MM.1S (cell line): ENCODE data around the gene ALKBH3.
A peak's percentile ranks its signal among the peaks of the same experiment; 100 is the strongest.

Experiments used
- DNase-seq: peaks from one replicate; pipeline ENCODE4 v3.0.0-alpha.2; 2015
- H2AFZ ChIP-seq: fragments of 300-600 bp; sonication (generic); 2 replicates; pipeline ENCODE4 v1.6.0; 2016; ENCODE audit warnings: antibody characterized with exemption, low read length
- H3F3A ChIP-seq: fragments of 300-600 bp; sonication (generic); 2 replicates; pipeline ENCODE4 v1.6.1; 2016; ENCODE audit warnings: mild to moderate bottlenecking, antibody characterized with exemption, low read length, moderate library complexity, mixed read lengths; ENCODE audit not compliant: insufficient read depth
- H3K27ac ChIP-seq: fragments of 300-600 bp; sonication (generic); 2 replicates; pipeline ENCODE4 v1.5.1; 2016; ENCODE audit warnings: mild to moderate bottlenecking, low read length
- H3K27me3 ChIP-seq: fragments of 300-600 bp; sonication (generic); replicated peaks from 2 replicates; pipeline ENCODE4 v1.6.0; 2016; ENCODE audit warnings: low read length; ENCODE audit not compliant: insufficient read depth
- H3K36me3 ChIP-seq: fragments of 300-600 bp; sonication (generic); replicated peaks from 2 replicates; pipeline ENCODE4 v1.6.1; 2016; ENCODE audit warnings: mild to moderate bottlenecking, low read length, mixed read lengths; ENCODE audit not compliant: insufficient read depth
- H3K4me1 ChIP-seq: fragments of 300-600 bp; sonication (generic); 2 replicates; pipeline ENCODE4 v1.6.1; 2016; ENCODE audit warnings: low read length, mixed read lengths
- H3K4me2 ChIP-seq: fragments of 300-600 bp; sonication (generic); 2 replicates; pipeline ENCODE4 v1.6.0; 2016; ENCODE audit warnings: low read depth, low read length
- H3K4me3 ChIP-seq: fragments of 300-600 bp; sonication (generic); 2 replicates; pipeline ENCODE4 v1.5.1; 2016; ENCODE audit warnings: low read length, mixed read lengths
- H3K79me2 ChIP-seq: fragments of 300-600 bp; sonication (generic); 2 replicates; pipeline ENCODE4 v1.6.1; 2016; ENCODE audit warnings: mixed run types, low read length, mixed read lengths
- H3K9ac ChIP-seq: fragments of 300-600 bp; sonication (generic); 2 replicates; pipeline ENCODE4 v1.6.1; 2016; ENCODE audit warnings: low read length, mixed read lengths
- H3K9me2 ChIP-seq: fragments of 300-600 bp; sonication (generic); replicated peaks from 2 replicates; pipeline ENCODE4 v1.6.1; 2016; ENCODE audit warnings: mild to moderate bottlenecking, low read length, mixed read lengths; ENCODE audit not compliant: insufficient read depth
- H3K9me3 ChIP-seq: fragments of 300-600 bp; sonication (generic); replicated peaks from 2 replicates; pipeline ENCODE4 v1.6.1; 2016; ENCODE audit warnings: mild to moderate bottlenecking, low read length, mixed read lengths; ENCODE audit not compliant: insufficient read depth
- H4K20me1 ChIP-seq: fragments of 300-600 bp; sonication (generic); 2 replicates; pipeline ENCODE4 v1.6.1; 2016; ENCODE audit warnings: mild to moderate bottlenecking, low read length, moderate library complexity, mixed read lengths; ENCODE audit not compliant: insufficient read depth
- CTCF ChIP-seq: fragments of 300-600 bp; sonication (generic); IDR thresholded peaks from 2 replicates; pipeline ENCODE4 v1.5.1; 2016; ENCODE audit warnings: antibody characterized with exemption, low read length, mixed read lengths
- EZH2 ChIP-seq: fragments of 300-600 bp; sonication (generic); optimal IDR thresholded peaks from 2 replicates; pipeline ENCODE3; 2017; ENCODE audit warnings: low read depth, mild to moderate bottlenecking, antibody characterized with exemption, low read length, mixed read lengths
- EZH2phosphoT487 ChIP-seq: fragments of 300-600 bp; sonication (generic); IDR thresholded peaks from 2 replicates; pipeline ENCODE4 v1.6.1; 2018; ENCODE audit warnings: antibody characterized with exemption, low read length

Gene ALKBH3

DNA sequence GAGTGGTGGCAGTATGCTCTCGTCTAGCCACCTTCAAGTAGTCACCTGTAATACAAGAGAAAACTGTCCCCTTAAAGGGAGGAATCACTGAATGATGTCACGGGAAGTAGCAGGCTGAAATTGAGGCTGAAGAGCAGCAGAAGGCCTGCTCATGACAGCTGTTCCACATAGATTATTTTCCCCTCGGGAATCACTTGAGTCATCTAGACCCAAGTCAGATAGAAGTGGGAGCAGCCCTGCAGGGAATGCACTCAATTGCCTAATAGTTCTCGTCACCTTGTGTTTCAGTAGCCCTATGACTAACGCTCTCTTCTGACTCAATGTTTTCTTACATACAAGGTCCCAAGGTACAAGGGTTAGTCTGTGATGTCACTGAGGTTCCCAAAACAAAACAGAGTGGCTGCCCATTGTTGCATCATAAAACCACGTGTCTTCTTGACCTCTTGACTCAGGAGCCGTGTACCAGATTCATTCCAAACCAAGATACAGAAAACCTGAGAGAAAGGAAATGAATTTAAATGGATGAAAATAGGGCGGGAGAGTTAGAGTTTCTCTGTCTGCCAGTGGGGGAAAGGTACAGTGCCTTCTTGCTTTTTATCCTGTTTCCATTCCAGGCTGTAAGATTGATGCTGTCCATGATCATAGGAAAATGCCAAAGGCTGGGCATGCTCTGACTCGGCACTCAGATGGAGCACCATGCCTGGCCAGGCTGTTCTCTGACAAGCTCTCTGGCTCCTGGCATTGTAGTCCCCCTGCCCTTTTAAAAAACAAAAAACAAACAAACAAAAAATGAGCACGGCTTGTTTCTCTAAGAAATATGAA, 40.2 kb downstream of the ALKBH3 start:
- DNase-seq: peak; percentile 34
- peaks cover 49% of the 10 kb centered on the region for H3K4me1 ChIP-seq

DNA sequence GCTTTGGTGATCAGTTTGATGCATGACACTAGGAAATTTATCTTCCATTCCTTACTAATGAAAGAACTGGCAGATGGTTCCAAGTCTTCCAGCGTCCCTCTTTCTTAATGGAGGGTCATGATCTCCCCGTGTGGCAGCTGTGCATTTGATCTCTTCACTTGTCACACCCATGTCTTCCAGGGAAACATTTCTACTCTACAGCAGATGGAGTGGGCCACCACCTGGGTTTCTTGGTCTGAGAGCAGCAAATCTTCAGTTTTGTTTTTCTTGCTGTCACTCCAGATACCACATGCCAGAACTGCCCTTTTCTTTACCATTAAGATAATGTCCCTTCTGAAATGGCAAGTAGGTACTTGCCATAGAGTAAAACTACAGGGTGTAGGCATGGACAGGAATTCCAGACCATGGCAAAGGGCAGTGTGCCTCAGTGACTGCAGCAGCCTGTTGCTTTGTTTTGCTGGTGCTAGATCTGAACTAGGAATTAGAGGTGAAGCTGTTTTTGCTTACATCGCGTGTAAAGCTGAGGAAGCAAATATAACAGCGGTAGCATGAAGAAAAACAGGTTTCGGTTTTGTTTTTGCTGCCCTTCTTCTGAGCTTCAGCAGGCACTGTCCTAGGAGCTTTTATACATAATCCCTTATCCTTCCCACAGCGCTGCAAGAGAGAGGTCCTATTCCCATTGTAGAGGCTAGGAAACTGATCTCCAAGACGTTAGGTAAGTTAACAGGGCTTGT, 41.1 kb downstream of the ALKBH3 start:
- peaks cover 49% of the 10 kb centered on the region for H3K4me1 ChIP-seq
- no peaks in the 10 kb centered on the region; the same call in 1 of the 2 replicates for H3K36me3 ChIP-seq
- no peaks in the 10 kb centered on the region for H4K20me1 ChIP-seq
- peaks cover 2% of the 10 kb centered on the region; the same call in 1 of the 2 replicates for H3K79me2 ChIP-seq
- peak overlapping the region; percentile 70 for H3K4me3 ChIP-seq
- peak overlapping the region; percentile 95 for H3K27ac ChIP-seq
- no peaks in the 10 kb centered on the region for H3K9me3 ChIP-seq
- peak overlapping the region; percentile 62 for H3K9ac ChIP-seq
- H3F3A ChIP-seq: peaks cover 35% of the 10 kb centered on the region
- no peak for TF ChIP-seq CTCF
- TF ChIP-seq EZH2: no peak
- no peak for TF ChIP-seq EZH2phosphoT487
- no peaks in the 10 kb centered on the region for H3K9me2 ChIP-seq
- peak; percentile 87 for DNase-seq
- peak overlapping the region; percentile 95 for H3K4me2 ChIP-seq
- H3K27me3 ChIP-seq: no peaks in the 10 kb centered on the region
- peak overlapping the region; percentile 52 for H2AFZ ChIP-seq

More for the DNA sequence above, 40.2 kb downstream of the ALKBH3 start:
- Histone ChIP-seq H4K20me1 (no peaks in the 10 kb centered on the region), H2AFZ (no peak overlapping the region; the same call in 1 of the 2 replicates), H3K36me3 (no peaks in the 10 kb centered on the region; the same call in 1 of the 2 replicates), H3K27ac (peak overlapping the region; percentile 95), H3K79me2 (peaks cover 4% of the 10 kb centered on the region; the same call in 1 of the 2 replicates), H3K4me2 (peak overlapping the region; percentile 95), H3K4me3 (peak overlapping the region; percentile 70), H3F3A (peaks cover 35% of the 10 kb centered on the region), H3K27me3 (no peaks in the 10 kb centered on the region), H3K9me2 (no peaks in the 10 kb centered on the region), H3K9ac (peak overlapping the region; percentile 62), H3K9me3 (no peaks in the 10 kb centered on the region)
- TF ChIP-seq EZH2phosphoT487 (no peak), CTCF (no peak), EZH2 (no peak)

- peak overlapping the region; percentile 52 for H2AFZ ChIP-seq
Observed at GRCh38 chr11:43922295-43922648, 41.6 kb downstream of the ALKBH3 start.

More at GRCh38 chr11:43922295-43922648, 41.6 kb downstream of the ALKBH3 start:
- Histone ChIP-seq H3K9ac (peak overlapping the region; percentile 62), H3K9me3 (no peaks in the 10 kb centered on the region), H3K36me3 (no peaks in the 10 kb centered on the region; the same call in 1 of the 2 replicates), H3K9me2 (no peaks in the 10 kb centered on the region), H3K79me2 (no peaks in the 10 kb centered on the region), H4K20me1 (no peaks in the 10 kb centered on the region), H3K4me3 (peak overlapping the region; percentile 70), H3F3A (peaks cover 35% of the 10 kb centered on the region), H3K27ac (peak overlapping the region; percentile 95), H3K4me2 (peak overlapping the region; percentile 95), H3K4me1 (peaks cover 49% of the 10 kb centered on the region), H3K27me3 (no peaks in the 10 kb centered on the region)
- DNase-seq: no peak
- TF ChIP-seq CTCF: no peak
